Activated CD4-positive, alpha-beta T cell treated with anti-CD3 and anti-CD28 coated beads, Interleukin-2, amount 10 ng/mL, durations not matched to agents 24 days and 14 days (primary cell): Measurements from ENCODE around the gene COA7. TPM values are rescaled to one million over a fixed set of nuclear protein-coding genes. Genes with fewer than 3 reads are reported as not detected.

Experiments used
- DNase-seq: peaks from one replicate; pipeline ENCODE4 v3.0.0; 2022
- H3K27ac Mint-ChIP-seq: one replicate; pipeline ENCODE4 v1.8.0; 2022; ENCODE audit warnings: mild to moderate bottlenecking, mixed read lengths
- H3K27me3 Mint-ChIP-seq: one replicate; pipeline ENCODE4 v1.8.0; 2022; ENCODE audit warnings: mixed read lengths
- H3K36me3 Mint-ChIP-seq: one replicate; pipeline ENCODE4 v1.8.0; 2022; ENCODE audit warnings: low read depth, mild to moderate bottlenecking, mixed read lengths
- H3K4me1 Mint-ChIP-seq: one replicate; pipeline ENCODE4 v1.8.0; 2021; ENCODE audit warnings: mixed read lengths
- H3K4me3 Mint-ChIP-seq: one replicate; pipeline ENCODE4 v1.8.0; 2022; ENCODE audit warnings: mild to moderate bottlenecking, moderate library complexity, mixed read lengths
- H3K9me3 Mint-ChIP-seq: one replicate; pipeline ENCODE4 v1.8.0; 2021; ENCODE audit warnings: mixed read lengths
- intact Hi-C: fragments of 100-400 bp; cut with micrococcal nuclease; formaldehyde crosslinking; loops from one replicate; pipeline ENCODE4 v1.15.1; 2023
- total RNA-seq: library from RNA; stranded (reverse); gene quantifications from 2 replicates; pipeline ENCODE4 v1.2.3, GENCODE V29; 2022

Gene COA7
- total RNA-seq, 1 donor from 2014 or later: 40.2 TPM

DNA sequence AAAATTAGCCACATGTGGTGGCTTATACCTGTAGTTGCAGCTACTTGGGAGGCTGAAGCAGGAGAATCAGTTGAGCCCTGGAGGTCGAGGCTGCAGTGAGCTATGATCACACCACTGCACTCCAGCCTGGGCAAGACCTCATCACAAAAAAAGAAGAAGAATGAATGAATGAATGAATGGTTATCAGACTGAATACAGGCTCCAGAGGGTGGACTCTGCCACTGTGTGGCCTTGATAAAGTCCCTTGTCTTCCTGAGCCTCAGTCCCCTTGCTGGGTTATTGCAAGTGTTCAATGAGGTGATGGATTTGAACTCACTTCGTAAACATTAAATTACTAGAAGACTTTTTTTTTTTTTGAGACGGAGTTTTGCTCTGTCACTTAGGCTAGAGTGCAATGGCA is 40.4 kb downstream of the COA7 start:
- H3K9me3 Mint-ChIP-seq: peaks cover 6% of the 10 kb centered on the region
- H3K27ac Mint-ChIP-seq: peak overlapping the region; percentile 10
- no peaks in the 10 kb centered on the region for H3K27me3 Mint-ChIP-seq
- H3K36me3 Mint-ChIP-seq: peaks cover 9% of the 10 kb centered on the region
- DNase-seq: no peak
- no peak overlapping the region for H3K4me3 Mint-ChIP-seq
- intact Hi-C loops: no loop called here
- peaks cover 21% of the 10 kb centered on the region for H3K4me1 Mint-ChIP-seq

DNA sequence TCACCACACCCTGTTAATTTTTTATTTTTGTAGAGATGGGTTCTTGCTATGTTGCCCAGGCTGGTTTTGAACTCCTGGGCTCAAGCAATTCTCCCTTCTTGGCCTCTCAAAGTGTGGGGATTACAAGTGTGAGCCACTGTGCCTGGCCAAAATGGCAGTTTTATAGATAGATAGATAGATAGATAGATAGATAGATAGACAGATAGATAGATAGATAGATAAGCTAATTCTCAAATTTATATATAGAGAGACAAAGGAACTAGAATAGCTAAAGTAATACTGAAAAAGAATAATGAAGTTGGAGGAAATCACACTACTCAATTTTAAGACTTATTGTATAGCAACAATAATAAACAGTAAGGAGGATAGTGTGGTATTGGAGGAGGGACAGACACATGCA is 44.1 kb downstream of the COA7 start:
- no peak overlapping the region for H3K27ac Mint-ChIP-seq
- intact Hi-C loops: no loop called here
- peaks cover 11% of the 10 kb centered on the region for H3K36me3 Mint-ChIP-seq
- H3K27me3 Mint-ChIP-seq: no peaks in the 10 kb centered on the region
- no peak overlapping the region for H3K4me3 Mint-ChIP-seq
- peaks cover 8% of the 10 kb centered on the region for H3K4me1 Mint-ChIP-seq
- peaks cover 6% of the 10 kb centered on the region for H3K9me3 Mint-ChIP-seq
- no peak for DNase-seq

DNA sequence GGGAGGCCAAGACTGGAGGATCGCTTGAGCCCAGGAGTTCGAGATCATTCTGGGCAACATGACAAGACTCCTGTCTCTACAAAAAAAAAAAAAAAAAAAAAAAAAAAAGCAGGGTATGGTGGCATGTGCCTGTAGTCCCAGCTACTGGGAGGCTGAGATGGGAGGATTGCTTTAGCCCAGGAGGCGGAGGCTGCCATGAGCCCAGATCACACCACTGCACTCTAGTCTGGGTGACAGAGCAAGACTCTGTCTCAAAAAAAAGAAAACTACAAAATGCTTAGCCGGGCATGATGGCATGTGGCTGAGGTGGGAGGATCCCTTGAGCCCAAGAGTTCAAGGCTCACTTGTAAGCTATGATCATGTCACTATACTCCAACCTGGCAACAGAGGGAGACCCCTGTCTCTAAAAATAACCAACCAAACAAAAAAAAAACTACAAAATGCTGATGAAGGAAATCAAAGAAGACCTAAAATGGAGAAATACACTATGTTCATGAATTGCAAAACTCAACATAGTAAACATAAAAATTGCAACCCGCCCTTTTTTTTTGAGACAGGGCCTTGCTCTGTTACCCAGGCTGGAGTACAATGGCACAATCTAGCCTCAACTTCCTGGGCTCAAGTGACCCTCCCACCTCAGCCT is 44.8 kb downstream of the COA7 start:
- Mint-ChIP-seq H3K36me3 (peaks cover 14% of the 10 kb centered on the region), H3K27me3 (no peaks in the 10 kb centered on the region), H3K27ac (no peak overlapping the region), H3K4me1 (peaks cover 2% of the 10 kb centered on the region), H3K9me3 (peaks cover 6% of the 10 kb centered on the region), H3K4me3 (no peak overlapping the region)
- no peak for DNase-seq
- intact Hi-C loops: no loop called here

DNA sequence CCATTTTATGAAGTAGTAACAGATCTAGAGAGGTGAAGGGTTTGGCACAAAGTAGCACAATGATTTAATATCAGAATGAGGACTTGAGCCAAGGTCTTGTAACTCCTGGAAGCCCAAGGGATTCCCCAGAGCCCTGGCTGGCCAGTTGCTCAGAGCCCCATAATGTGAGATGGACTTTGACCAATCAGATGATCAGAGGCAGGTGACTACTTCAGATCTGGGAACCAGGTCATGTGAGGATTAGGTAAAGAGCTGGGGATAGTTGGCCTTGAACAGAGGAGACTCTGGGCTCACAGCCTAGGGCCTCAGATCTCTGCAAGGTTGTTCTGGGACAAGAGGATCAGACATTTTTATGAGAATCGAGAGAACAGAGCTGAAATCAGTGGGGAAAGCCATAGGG is 46.2 kb downstream of the COA7 start:
- Mint-ChIP-seq H3K4me1 (no peaks in the 10 kb centered on the region), H3K4me3 (no peak overlapping the region), H3K27me3 (no peaks in the 10 kb centered on the region), H3K9me3 (peaks cover 6% of the 10 kb centered on the region), H3K36me3 (peaks cover 14% of the 10 kb centered on the region), H3K27ac (no peak overlapping the region)
- intact Hi-C loops: no loop called here
- no peak for DNase-seq

DNA sequence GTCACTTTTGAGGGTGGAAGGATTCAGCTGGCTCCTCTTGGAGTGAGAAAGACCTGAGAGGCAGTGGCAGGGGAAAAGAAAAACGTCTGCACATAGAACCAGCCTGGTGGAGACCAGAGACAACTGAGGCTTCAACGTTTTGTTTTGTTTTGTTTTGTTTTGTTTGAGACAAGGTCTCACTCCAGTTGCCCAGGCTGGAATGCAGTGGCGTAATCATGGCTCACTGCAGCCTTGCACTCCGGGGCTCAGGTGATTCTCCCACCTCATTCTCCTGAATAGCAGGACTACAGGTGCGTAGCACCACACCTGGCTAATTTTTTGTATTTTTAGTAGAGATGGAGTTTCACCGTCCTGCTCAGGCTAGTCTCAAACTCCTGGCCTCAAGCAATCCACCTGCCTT is 52.9 kb downstream of the COA7 start:
- H3K27me3 Mint-ChIP-seq: no peaks in the 10 kb centered on the region
- H3K27ac Mint-ChIP-seq: no peak overlapping the region
- intact Hi-C loops: no loop called here
- peaks cover 8% of the 10 kb centered on the region for H3K4me1 Mint-ChIP-seq
- H3K36me3 Mint-ChIP-seq: peaks cover 22% of the 10 kb centered on the region
- peaks cover 6% of the 10 kb centered on the region for H3K9me3 Mint-ChIP-seq
- no peak overlapping the region for H3K4me3 Mint-ChIP-seq
- DNase-seq: no peak

DNA sequence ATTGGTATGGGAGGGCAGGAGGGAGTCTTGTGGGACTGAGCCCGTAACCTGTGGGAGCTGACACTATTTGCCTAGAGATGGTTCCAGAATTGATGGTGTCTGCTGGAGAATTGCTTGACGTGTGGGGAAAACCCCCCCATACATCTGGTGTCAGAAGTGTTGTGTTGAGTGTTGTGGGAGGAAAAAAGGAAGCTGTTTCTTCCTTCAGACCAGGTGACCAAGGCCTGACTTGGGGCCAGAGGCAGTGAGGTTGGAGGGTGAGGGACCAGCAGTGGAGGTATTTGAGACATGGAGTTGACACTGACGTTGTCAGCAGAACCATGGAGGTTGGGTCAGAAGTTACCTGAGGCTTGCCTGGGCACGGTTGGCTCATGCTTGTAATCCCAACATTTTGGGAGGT is 56.8 kb downstream of the COA7 start:
- no peak overlapping the region for H3K4me3 Mint-ChIP-seq

DNA sequence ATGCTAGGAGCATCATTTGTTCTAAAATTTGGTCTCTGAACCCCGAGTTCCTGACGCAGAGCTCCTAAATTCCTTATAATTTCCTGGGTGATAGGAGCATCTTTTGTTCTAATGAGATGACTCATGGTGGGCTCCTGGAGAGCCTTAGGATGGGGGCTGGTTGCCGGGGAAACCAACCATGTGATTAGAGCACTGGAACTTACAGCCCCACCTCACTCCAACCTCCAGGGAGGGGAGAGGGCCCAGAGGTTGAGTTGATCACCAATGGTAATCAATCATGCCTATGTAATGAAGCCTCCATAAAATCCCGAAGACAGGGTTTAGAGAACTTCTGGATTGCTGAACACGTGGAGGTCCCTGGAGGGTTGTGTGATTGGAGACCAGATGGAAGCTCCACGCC is 57.5 kb downstream of the COA7 start:
- Mint-ChIP-seq H3K4me3 (no peak overlapping the region), H3K9me3 (peaks cover 9% of the 10 kb centered on the region), H3K27me3 (no peaks in the 10 kb centered on the region), H3K36me3 (peaks cover 21% of the 10 kb centered on the region), H3K27ac (no peak overlapping the region), H3K4me1 (peaks cover 37% of the 10 kb centered on the region)
- DNase-seq: no peak
- intact Hi-C loops: no loop called here

More for the DNA sequence above, 56.8 kb downstream of the COA7 start:
- peaks cover 21% of the 10 kb centered on the region for H3K36me3 Mint-ChIP-seq
- peak overlapping the region; percentile 17 for H3K27ac Mint-ChIP-seq
- intact Hi-C loops: no loop called here
- H3K27me3 Mint-ChIP-seq: no peaks in the 10 kb centered on the region
- H3K4me1 Mint-ChIP-seq: peaks cover 35% of the 10 kb centered on the region
- peaks cover 9% of the 10 kb centered on the region for H3K9me3 Mint-ChIP-seq
- DNase-seq: no peak

DNA sequence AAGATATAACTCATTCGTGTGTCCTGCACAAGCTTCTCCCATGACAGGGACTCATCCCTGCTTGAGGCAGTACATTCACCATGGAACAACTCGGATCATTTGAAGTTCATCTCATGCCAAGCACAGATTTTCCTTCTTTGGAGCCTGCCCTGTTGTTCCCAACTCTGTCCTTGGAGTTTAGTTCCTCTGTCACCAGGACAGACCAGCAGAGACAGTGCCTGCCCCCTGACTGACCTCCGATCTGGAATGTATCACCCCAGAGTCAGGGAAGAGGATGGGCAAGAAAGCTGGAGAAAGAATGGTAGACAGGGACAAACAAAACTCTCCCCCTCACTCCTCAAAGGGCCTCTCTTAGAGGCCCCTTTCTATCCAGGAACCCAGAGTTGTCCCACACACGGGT is 60.2 kb downstream of the COA7 start:
- Mint-ChIP-seq H3K4me1 (peaks cover 59% of the 10 kb centered on the region), H3K27ac (peak overlapping the region; percentile 99), H3K9me3 (peaks cover 12% of the 10 kb centered on the region), H3K27me3 (peaks cover 8% of the 10 kb centered on the region), H3K36me3 (peaks cover 21% of the 10 kb centered on the region), H3K4me3 (peak overlapping the region; percentile 83)
- intact Hi-C loops: loop anchor here (1.0 to 5.0 kb wide), 5 partner anchors 21 to 271 kb away; partner anchors contain the start of genes CC2D1B, GPX7 and TUT4
- no peak for DNase-seq

DNA sequence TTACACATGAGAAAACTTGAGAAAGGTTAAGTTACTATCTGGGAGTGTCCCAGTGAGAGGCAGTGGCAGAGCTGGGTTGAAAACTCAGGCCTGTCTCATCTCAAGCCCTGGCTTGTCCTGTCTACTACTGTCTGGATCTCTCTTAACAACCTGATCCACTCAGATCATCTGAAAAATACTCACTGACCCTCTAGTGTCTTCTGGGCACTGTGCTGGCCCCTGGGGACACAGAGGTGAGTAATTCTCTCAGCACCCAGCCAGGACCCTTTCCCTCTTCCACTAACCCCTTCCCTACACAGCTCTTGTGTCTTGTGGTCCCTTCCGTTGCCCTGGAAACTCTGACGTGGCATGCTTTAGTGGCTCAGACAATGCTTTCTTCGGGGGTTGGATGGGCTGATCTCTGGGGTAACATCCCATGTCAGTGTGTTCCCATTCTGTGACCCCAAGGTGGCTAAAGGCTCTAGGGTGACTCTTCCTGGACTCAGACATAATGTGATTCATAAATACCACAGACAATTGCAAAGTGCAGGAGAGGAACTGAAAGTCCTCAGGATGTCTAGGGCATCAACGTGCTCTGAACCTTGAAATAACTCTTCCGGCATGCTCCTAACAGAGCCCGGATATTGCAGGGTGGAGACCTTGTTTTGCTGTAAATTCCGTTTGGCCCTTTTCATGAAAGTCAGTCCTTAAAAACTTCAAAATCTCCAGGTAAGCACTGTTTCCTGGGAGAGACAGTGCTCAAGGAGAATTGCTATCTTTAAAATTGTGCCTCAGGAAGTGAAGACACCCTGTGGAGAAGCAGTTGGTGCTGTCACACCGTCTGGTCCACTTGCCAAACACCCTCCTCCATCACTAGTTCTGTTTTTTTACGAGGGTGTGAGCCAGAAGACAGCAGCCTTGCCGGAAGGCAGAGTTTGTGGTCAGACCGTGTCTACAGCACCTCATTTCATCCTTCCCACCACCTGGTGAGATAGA is 61.1 kb downstream of the COA7 start:
- DNase-seq: peak; percentile 94
- Mint-ChIP-seq H3K27me3 (peaks cover 8% of the 10 kb centered on the region), H3K4me3 (peak overlapping the region; percentile 83), H3K9me3 (peaks cover 12% of the 10 kb centered on the region), H3K27ac (peak overlapping the region; percentile 99), H3K36me3 (peaks cover 19% of the 10 kb centered on the region), H3K4me1 (peaks cover 60% of the 10 kb centered on the region)
- intact Hi-C loops: loop anchor here (1.0 to 5.0 kb wide), 5 partner anchors 22 to 270 kb away; partner anchors contain the start of genes CC2D1B, GPX7 and TUT4

DNA sequence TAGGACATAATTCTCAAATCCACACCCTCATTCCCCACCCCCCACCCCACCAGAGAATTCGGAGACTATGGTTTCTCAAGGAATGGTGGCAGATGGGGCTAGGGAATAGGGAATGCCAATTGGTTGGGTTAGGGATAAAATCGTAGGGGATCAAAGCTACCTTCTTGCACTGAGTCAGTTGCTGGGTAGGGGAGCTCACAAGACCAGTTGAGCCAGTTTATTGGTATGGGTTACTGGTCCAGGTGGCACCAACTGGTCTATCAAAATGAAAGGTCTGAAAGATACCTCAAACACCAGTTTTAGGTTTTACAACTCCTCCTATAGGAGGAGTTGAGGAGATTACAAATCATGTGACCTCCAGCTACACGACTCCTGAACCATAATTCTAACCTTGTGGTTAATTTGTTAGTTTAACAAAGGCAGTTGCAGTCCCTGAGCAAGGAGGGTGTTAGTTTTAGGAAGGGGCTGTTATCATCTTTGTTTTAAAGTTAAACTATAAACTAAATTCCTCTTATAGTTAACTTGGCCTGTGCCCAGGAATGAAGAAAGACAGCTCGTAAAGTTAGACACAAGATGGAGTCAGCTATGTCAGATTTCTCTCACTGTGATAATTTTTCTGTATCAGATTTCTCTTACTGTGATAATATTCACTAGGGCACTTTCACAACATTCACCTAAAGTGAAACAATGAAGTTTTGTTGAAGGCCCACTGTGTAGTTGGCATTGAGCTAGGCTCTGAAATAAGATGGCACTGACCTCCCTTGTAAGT is 62.6 kb downstream of the COA7 start:
- H3K27ac Mint-ChIP-seq: peak overlapping the region; percentile 79
- DNase-seq: no peak
- intact Hi-C loops: loop anchor here (2.0 to 5.0 kb wide), 3 partner anchors 33 to 268 kb away; partner anchors contain the start of genes CC2D1B, GPX7 and TUT4
- H3K36me3 Mint-ChIP-seq: peaks cover 12% of the 10 kb centered on the region
- peaks cover 8% of the 10 kb centered on the region for H3K27me3 Mint-ChIP-seq
- H3K4me1 Mint-ChIP-seq: peaks cover 60% of the 10 kb centered on the region
- H3K9me3 Mint-ChIP-seq: peaks cover 7% of the 10 kb centered on the region
- peak overlapping the region; percentile 20 for H3K4me3 Mint-ChIP-seq

Other genes with a start within 250 kb of the COA7 start
- 57.6 and 61.2 TPM in 2 replicates for gene TUT4, start 145.3 kb downstream of the COA7 start, total RNA-seq
- gene GPX7, start 96.0 kb downstream of the COA7 start, total RNA-seq: 28.0 and 29.4 TPM in 2 replicates
- gene SHISAL2A, start 65.2 kb downstream of the COA7 start, total RNA-seq: 4.8 and 5.0 TPM in 2 replicates
- gene ZYG11B, start 28.1 kb upstream of the COA7 start, total RNA-seq: 9.3 and 10.2 TPM in 2 replicates
- gene ZYG11A, start 144.4 kb upstream of the COA7 start, total RNA-seq: 0.12 and 0.17 TPM in 2 replicates
- gene ECHDC2, start 223.4 kb upstream of the COA7 start, total RNA-seq: 56.6 and 59.0 TPM in 2 replicates
- 60.3 and 61.7 TPM in 2 replicates for gene SCP2, start 228.9 kb upstream of the COA7 start, total RNA-seq